HCT116 (cell line): ENCODE data around the gene BIK. TPM values are rescaled to one million over a fixed set of nuclear protein-coding genes. Genes with fewer than 3 reads are reported as not detected.
A peak's percentile ranks its signal among the peaks of the same experiment; 100 is the strongest.

ENCODE experiments used
- ATAC-seq: fragments of 200-7000 bp; cut with Tn5 transposase; 2 replicates; pipeline ENCODE4 v1.9.1; 2020; ENCODE audit warnings: mild to moderate bottlenecking, moderate library complexity
- BruUV-seq: library from RNA; stranded (reverse); fragments of 400-500 nt; replicated peaks from 2 replicates; lab custom pipeline; 2021; lab: Mats Ljungman, UMichigan
- CTCF ChIA-PET: fragments of 300-600 bp; sonication (Branson Sonifier 250); formaldehyde crosslinking; loops from one replicate; lab custom pipeline; 2021; ENCODE audit warnings: antibody characterized with exemption; lab: Charles Lee
- POLR2A ChIA-PET: fragments of 300-600, 350-600 bp; sonication (Branson Sonifier 250); formaldehyde crosslinking; loops from one replicate; lab custom pipeline; 2021; ENCODE audit warnings: antibody characterized with exemption; lab: Charles Lee
- RAD21 ChIA-PET, 2 experiments: fragments of 300-600 bp; sonication (Branson Sonifier 250); formaldehyde crosslinking; loops; one replicate each; lab custom pipeline; 2023; ENCODE audit warnings: low total read pairs in 2 of 2; ENCODE audit not compliant: uncharacterized antibody in 2 of 2, unreplicated experiment in 2 of 2, low non-redundant PET in 1 of 2; lab: Charles Lee
- DNase-seq: peaks from one replicate; pipeline ENCODE4 v3.0.0-alpha.2; 2010; ENCODE audit warnings: low read depth, low spot score
- H2AFZ ChIP-seq: fragments of 200-600 bp; shearing (Covaris generic), sonication (generic); 2 replicates; pipeline ENCODE4 v1.6.1; 2017; ENCODE audit warnings: low read depth, mixed run types, mixed read lengths, antibody characterized with exemption, low read length; ENCODE audit not compliant: poor library complexity, severe bottlenecking
- H3K27ac ChIP-seq: 2 replicates; pipeline ENCODE4 v1.5.1; 2012; ENCODE audit warnings: low read depth, low read length
- H3K27me3 ChIP-seq: fragments of 200-600 bp; sonication (generic); 2 replicates; pipeline ENCODE4 v1.6.1; 2016; ENCODE audit warnings: mixed run types, low read length, mixed read lengths; ENCODE audit not compliant: insufficient read depth
- H3K36me3 ChIP-seq, 2 experiments: fragments of 200-500 bp in 1 of 2; fragments of 200-600 bp in 1 of 2; sonication (Bioruptor generic) in 1 of 2; sonication (generic) in 1 of 2; 2 replicates each; pipeline versions ENCODE4 v1.5.1 to v1.6.1; 2014 to 2016; ENCODE audit warnings: low read length in 2 of 2, inconsistent platforms in 1 of 2, mixed read lengths in 1 of 2, mixed run types in 1 of 2; ENCODE audit not compliant: insufficient read depth in 2 of 2, control insufficient read depth in 1 of 2
- H3K4me1 ChIP-seq, 2 experiments: fragments of 200-600 bp in 1 of 2; sonication (generic) in 1 of 2; 2 replicates each; pipeline versions ENCODE4 v1.5.1 to v1.6.1; 2012 to 2017; ENCODE audit warnings: low read length in 2 of 2, inconsistent platforms in 1 of 2, mild to moderate bottlenecking in 1 of 2, mixed read lengths in 1 of 2, mixed run types in 1 of 2, moderate library complexity in 1 of 2; ENCODE audit not compliant: insufficient read depth in 2 of 2, control insufficient read depth in 1 of 2
- H3K4me2 ChIP-seq: fragments of 200-600 bp; sonication (generic); 2 replicates; pipeline ENCODE4 v1.6.1; 2017; ENCODE audit warnings: mixed run types, low read length, mixed read lengths
- H3K4me3 ChIP-seq, 2 experiments: fragments of 200-600 bp in 1 of 2; sonication (generic) in 1 of 2; replicated peaks in 1 of 2; 2 replicates each; pipeline ENCODE4 v1.5.1; 2011 to 2016; ENCODE audit warnings: low read length in 2 of 2, control low read depth in 1 of 2, low read depth in 1 of 2, mild to moderate bottlenecking in 1 of 2, mixed read lengths in 1 of 2, mixed run types in 1 of 2
- H3K79me2 ChIP-seq: fragments of 200-600 bp; sonication (generic); 2 replicates; pipeline ENCODE4 v1.6.1; 2017; ENCODE audit warnings: mild to moderate bottlenecking, mixed run types, low read length, moderate library complexity, mixed read lengths; ENCODE audit not compliant: insufficient read depth
- H3K9ac ChIP-seq: fragments of 200-600 bp; sonication (generic); 2 replicates; pipeline ENCODE4 v1.6.1; 2016; ENCODE audit warnings: low read length, mixed read lengths
- H3K9me2 ChIP-seq: fragments of 200-600 bp; sonication (generic), shearing (Covaris generic); 2 replicates; pipeline ENCODE4 v1.6.1; 2017; ENCODE audit warnings: mixed run types, mild to moderate bottlenecking, moderate library complexity; ENCODE audit not compliant: insufficient read depth
- H3K9me3 ChIP-seq, 2 experiments: fragments of 200-500 bp in 1 of 2; fragments of 200-600 bp in 1 of 2; sonication (Bioruptor generic) in 1 of 2; sonication (generic) in 1 of 2; 2 replicates each; pipeline ENCODE4 v1.6.1; 2014 to 2017; ENCODE audit warnings: low read length in 2 of 2, mixed read lengths in 2 of 2, inconsistent platforms in 1 of 2, low read depth in 1 of 2, mild to moderate bottlenecking in 1 of 2, mixed run types in 1 of 2, moderate library complexity in 1 of 2; ENCODE audit not compliant: control insufficient read depth in 1 of 2, insufficient read depth in 1 of 2
- H4K20me1 ChIP-seq: fragments of 200-600 bp; sonication (generic), shearing (Covaris generic); 2 replicates; pipeline ENCODE4 v1.6.1; 2017; ENCODE audit warnings: mixed run types, mild to moderate bottlenecking, moderate library complexity; ENCODE audit not compliant: insufficient read depth
- CBX3 ChIP-seq: IDR thresholded peaks from 2 replicates; pipeline ENCODE4 v1.6.1; 2012; ENCODE audit warnings: low read depth
- CEBPB ChIP-seq: IDR thresholded peaks from 2 replicates; pipeline ENCODE4 v1.6.1; 2012; ENCODE audit warnings: low read depth
- EGR1 ChIP-seq: IDR thresholded peaks from 2 replicates; pipeline ENCODE4 v1.6.1; 2012; ENCODE audit warnings: low read depth
- ELF1 ChIP-seq: IDR thresholded peaks from 2 replicates; pipeline ENCODE4 v1.6.1; 2012; ENCODE audit warnings: low read depth, borderline replicate concordance
- EZH2 ChIP-seq: fragments of 200-600 bp; sonication (generic); IDR thresholded peaks from 2 replicates; pipeline ENCODE4 v1.6.1; 2017; ENCODE audit warnings: antibody characterized with exemption, mixed run types
- EZH2phosphoT487 ChIP-seq: fragments of 200-600 bp; IDR thresholded peaks from 2 replicates; pipeline ENCODE4 v1.6.1; 2018; ENCODE audit warnings: antibody characterized with exemption, borderline replicate concordance
- FOSL1 ChIP-seq: IDR thresholded peaks from 2 replicates; pipeline ENCODE4 v1.6.1; 2012; ENCODE audit warnings: low read depth
- POLR2AphosphoS5 ChIP-seq: IDR thresholded peaks from 2 replicates; pipeline ENCODE4 v1.6.1; 2011; ENCODE audit warnings: mild to moderate bottlenecking, low read depth, low read length, moderate library complexity
- RAD21 ChIP-seq: IDR thresholded peaks from 2 replicates; pipeline ENCODE4 v1.6.1; 2012; ENCODE audit warnings: low read depth, mild to moderate bottlenecking
- SIN3A ChIP-seq: IDR thresholded peaks from 2 replicates; pipeline ENCODE4 v1.6.1; 2012; ENCODE audit warnings: low read depth
- SRF ChIP-seq: IDR thresholded peaks from 2 replicates; pipeline ENCODE4 v1.6.1; 2012; ENCODE audit warnings: low read depth
- TCF7L2 ChIP-seq: IDR thresholded peaks from 2 replicates; pipeline ENCODE4 v1.7.0; 2011; ENCODE audit warnings: borderline replicate concordance, inconsistent platforms; ENCODE audit not compliant: insufficient read depth, insufficient read length; ENCODE audit errors: extremely low read depth
- YY1 ChIP-seq: IDR thresholded peaks from 2 replicates; pipeline ENCODE4 v1.6.1; 2011; ENCODE audit warnings: low read length, low read depth, moderate library complexity, mild to moderate bottlenecking; ENCODE audit not compliant: insufficient replicate concordance; ENCODE audit errors: extremely low read depth
- ZBTB33 ChIP-seq: IDR thresholded peaks from 2 replicates; pipeline ENCODE4 v1.6.1; 2011; ENCODE audit warnings: mild to moderate bottlenecking, low read length, moderate library complexity; ENCODE audit not compliant: insufficient replicate concordance; ENCODE audit errors: extremely low read depth
- ZFX ChIP-seq: fragments of 450-650 bp; IDR thresholded peaks from 2 replicates; pipeline ENCODE4 v1.6.1; 2017
- ZNF274 ChIP-seq: fragments of 200-500 bp; sonication (Bioruptor generic); IDR thresholded peaks from 2 replicates; pipeline ENCODE4 v1.6.1; 2014; ENCODE audit warnings: mild to moderate bottlenecking, low read depth, low read length, inconsistent platforms
- intact Hi-C: fragments of 100-400 bp; cut with micrococcal nuclease; formaldehyde crosslinking; loops from 2 replicates; pipeline ENCODE4 v1.10.0; 2022
- total RNA-seq: library from RNA; stranded (reverse); gene quantifications from one replicate; pipeline ENCODE4 v1.2.1, GENCODE V29; 2021; ENCODE audit not compliant: unreplicated experiment
- TF ChIP-seq, protein P1 (sequence below): IDR thresholded peaks from 2 replicates; pipeline ENCODE4 v1.6.1; 2012; ENCODE audit warnings: low read depth
- TF ChIP-seq, protein P2 (sequence below): IDR thresholded peaks from 2 replicates; pipeline ENCODE4 v1.6.1; 2012
- TF ChIP-seq, protein P3 (sequence below), 3 experiments: fragments of 200-600 bp in 1 of 3; sonication (generic) in 1 of 3; IDR thresholded peaks in 2 of 3; conservative IDR thresholded peaks in 1 of 3; 2 replicates each; pipeline ENCODE4 v1.5.1; 2012 to 2017; ENCODE audit warnings: low read depth in 2 of 3, low read length in 2 of 3, antibody characterized with exemption in 1 of 3, borderline replicate concordance in 1 of 3, control low read depth in 1 of 3, mild to moderate bottlenecking in 1 of 3, mixed read lengths in 1 of 3, mixed run types in 1 of 3, moderate library complexity in 1 of 3; ENCODE audit not compliant: insufficient read depth in 1 of 3

Gene BIK
- total RNA-seq, 1 experiment from 2014 or later: 31.0 TPM

- peak within 1 kb of the TSS; percentile 69 to 93 for H3K4me3 ChIP-seq
- peaks cover 6 to 24% of the 10 kb centered on the region in 2 experiments; a peak in 3 of 4 replicates for H3K4me1 ChIP-seq
- no peaks in the 10 kb centered on the region for H3K36me3 ChIP-seq
- peak; percentile 95 for ATAC-seq
- no peaks in the 10 kb centered on the region for H3K79me2 ChIP-seq
- CTCF ChIA-PET: no interaction called here
- H3K9ac ChIP-seq: peak within 1 kb of the TSS; percentile 78
- H3K4me2 ChIP-seq: peak within 1 kb of the TSS; percentile 100
- POLR2A ChIA-PET: no interaction called here
- H3K27ac ChIP-seq: peak within 1 kb of the TSS; percentile 68
- no TSS peak for BruUV-seq
- no peaks in the 10 kb centered on the region for H3K9me3 ChIP-seq
- RAD21 ChIA-PET: no interaction called here
- H4K20me1 ChIP-seq: no peaks in the 10 kb centered on the region
- H3K9me2 ChIP-seq: no peaks in the 10 kb centered on the region
- no peaks in the 10 kb centered on the region for H3K27me3 ChIP-seq
- intact Hi-C loops: no loop called here
- H2AFZ ChIP-seq: peak within 1 kb of the TSS; percentile 93
- peak; percentile 76 for DNase-seq
- TF ChIP-seq SRF: no peak
- no peak for TF ChIP-seq TCF7L2
- no peak for TF ChIP-seq ZNF274
- no peak for TF ChIP-seq EZH2phosphoT487
- no peak for TF ChIP-seq CEBPB
- TF ChIP-seq, protein P1, sequence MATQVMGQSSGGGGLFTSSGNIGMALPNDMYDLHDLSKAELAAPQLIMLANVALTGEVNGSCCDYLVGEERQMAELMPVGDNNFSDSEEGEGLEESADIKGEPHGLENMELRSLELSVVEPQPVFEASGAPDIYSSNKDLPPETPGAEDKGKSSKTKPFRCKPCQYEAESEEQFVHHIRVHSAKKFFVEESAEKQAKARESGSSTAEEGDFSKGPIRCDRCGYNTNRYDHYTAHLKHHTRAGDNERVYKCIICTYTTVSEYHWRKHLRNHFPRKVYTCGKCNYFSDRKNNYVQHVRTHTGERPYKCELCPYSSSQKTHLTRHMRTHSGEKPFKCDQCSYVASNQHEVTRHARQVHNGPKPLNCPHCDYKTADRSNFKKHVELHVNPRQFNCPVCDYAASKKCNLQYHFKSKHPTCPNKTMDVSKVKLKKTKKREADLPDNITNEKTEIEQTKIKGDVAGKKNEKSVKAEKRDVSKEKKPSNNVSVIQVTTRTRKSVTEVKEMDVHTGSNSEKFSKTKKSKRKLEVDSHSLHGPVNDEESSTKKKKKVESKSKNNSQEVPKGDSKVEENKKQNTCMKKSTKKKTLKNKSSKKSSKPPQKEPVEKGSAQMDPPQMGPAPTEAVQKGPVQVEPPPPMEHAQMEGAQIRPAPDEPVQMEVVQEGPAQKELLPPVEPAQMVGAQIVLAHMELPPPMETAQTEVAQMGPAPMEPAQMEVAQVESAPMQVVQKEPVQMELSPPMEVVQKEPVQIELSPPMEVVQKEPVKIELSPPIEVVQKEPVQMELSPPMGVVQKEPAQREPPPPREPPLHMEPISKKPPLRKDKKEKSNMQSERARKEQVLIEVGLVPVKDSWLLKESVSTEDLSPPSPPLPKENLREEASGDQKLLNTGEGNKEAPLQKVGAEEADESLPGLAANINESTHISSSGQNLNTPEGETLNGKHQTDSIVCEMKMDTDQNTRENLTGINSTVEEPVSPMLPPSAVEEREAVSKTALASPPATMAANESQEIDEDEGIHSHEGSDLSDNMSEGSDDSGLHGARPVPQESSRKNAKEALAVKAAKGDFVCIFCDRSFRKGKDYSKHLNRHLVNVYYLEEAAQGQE: no peak
- no peak for TF ChIP-seq YY1
- TF ChIP-seq SIN3A: peak; percentile 69
- TF ChIP-seq FOSL1: no peak
- no peak for TF ChIP-seq ELF1
- peak; percentile 72 for TF ChIP-seq POLR2AphosphoS5
- no peak for TF ChIP-seq EZH2
- TF ChIP-seq, protein P2, sequence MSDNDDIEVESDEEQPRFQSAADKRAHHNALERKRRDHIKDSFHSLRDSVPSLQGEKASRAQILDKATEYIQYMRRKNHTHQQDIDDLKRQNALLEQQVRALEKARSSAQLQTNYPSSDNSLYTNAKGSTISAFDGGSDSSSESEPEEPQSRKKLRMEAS: peak; percentile 82
- TF ChIP-seq ZFX: peak; percentile 47; the same call in 1 of the 2 replicates
- TF ChIP-seq CBX3: peak; percentile 69; the same call in 1 of the 2 replicates
- no peak for TF ChIP-seq RAD21
- TF ChIP-seq EGR1: no peak; the same call in 1 of the 2 replicates
- TF ChIP-seq, protein P3, sequence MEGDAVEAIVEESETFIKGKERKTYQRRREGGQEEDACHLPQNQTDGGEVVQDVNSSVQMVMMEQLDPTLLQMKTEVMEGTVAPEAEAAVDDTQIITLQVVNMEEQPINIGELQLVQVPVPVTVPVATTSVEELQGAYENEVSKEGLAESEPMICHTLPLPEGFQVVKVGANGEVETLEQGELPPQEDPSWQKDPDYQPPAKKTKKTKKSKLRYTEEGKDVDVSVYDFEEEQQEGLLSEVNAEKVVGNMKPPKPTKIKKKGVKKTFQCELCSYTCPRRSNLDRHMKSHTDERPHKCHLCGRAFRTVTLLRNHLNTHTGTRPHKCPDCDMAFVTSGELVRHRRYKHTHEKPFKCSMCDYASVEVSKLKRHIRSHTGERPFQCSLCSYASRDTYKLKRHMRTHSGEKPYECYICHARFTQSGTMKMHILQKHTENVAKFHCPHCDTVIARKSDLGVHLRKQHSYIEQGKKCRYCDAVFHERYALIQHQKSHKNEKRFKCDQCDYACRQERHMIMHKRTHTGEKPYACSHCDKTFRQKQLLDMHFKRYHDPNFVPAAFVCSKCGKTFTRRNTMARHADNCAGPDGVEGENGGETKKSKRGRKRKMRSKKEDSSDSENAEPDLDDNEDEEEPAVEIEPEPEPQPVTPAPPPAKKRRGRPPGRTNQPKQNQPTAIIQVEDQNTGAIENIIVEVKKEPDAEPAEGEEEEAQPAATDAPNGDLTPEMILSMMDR (IDR thresholded peaks at IDR 0.05 in 2 of 3, conservative IDR thresholded peaks at IDR 0.05 in 1 of 3; ENCODE audit: borderline replicate concordance in 1 of 3, insufficient read depth in 1 of 3, low read depth in 2 of 3, low read length in 2 of 3): 0 out of 6 replicates have a peak, but pooled peaks of 1 of the 3 experiments have one; percentile 10
- no peak for TF ChIP-seq ZBTB33
Measured at GRCh38 chr22:43088984-43089717, 21.4 kb upstream of the BIK start, which contains the start of gene TTLL1. Gene TTLL1 (minus strand): TSS chr22:43089391. CDS start chr22:43075586, 13,805 bp downstream.
